ENCODE measurements around the gene CMIP. TPM values are rescaled to one million over a fixed set of nuclear protein-coding genes. Genes with fewer than 3 reads are reported as not detected.

CMIP gene
- polyA plus RNA-seq, 1 experiment, result 4.9 TPM

- no peak for DNase-seq (ENCODE audit: low read depth)
- TF ChIP-seq, protein P1, sequence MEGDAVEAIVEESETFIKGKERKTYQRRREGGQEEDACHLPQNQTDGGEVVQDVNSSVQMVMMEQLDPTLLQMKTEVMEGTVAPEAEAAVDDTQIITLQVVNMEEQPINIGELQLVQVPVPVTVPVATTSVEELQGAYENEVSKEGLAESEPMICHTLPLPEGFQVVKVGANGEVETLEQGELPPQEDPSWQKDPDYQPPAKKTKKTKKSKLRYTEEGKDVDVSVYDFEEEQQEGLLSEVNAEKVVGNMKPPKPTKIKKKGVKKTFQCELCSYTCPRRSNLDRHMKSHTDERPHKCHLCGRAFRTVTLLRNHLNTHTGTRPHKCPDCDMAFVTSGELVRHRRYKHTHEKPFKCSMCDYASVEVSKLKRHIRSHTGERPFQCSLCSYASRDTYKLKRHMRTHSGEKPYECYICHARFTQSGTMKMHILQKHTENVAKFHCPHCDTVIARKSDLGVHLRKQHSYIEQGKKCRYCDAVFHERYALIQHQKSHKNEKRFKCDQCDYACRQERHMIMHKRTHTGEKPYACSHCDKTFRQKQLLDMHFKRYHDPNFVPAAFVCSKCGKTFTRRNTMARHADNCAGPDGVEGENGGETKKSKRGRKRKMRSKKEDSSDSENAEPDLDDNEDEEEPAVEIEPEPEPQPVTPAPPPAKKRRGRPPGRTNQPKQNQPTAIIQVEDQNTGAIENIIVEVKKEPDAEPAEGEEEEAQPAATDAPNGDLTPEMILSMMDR (IDR thresholded peaks at IDR 0.05; ENCODE audit: insufficient read depth, low read depth, low read length), result no peak
- ChIA-PET POLR2A (no interaction called here), CTCF (no interaction called here)
- Histone ChIP-seq H3K4me3 (ENCODE audit: low read depth, low read length) (no peak overlapping the region), H3K27me3 (ENCODE audit: control insufficient read depth, insufficient read depth, low read length) (no peaks in the 10 kb centered on the region), H3K36me3 (ENCODE audit: control insufficient read depth, insufficient read depth, low read length) (no peaks in the 10 kb centered on the region)
Observed at GRCh38 chr16:81602256-81602776, 157.7 kb downstream of the CMIP start.

DNA sequence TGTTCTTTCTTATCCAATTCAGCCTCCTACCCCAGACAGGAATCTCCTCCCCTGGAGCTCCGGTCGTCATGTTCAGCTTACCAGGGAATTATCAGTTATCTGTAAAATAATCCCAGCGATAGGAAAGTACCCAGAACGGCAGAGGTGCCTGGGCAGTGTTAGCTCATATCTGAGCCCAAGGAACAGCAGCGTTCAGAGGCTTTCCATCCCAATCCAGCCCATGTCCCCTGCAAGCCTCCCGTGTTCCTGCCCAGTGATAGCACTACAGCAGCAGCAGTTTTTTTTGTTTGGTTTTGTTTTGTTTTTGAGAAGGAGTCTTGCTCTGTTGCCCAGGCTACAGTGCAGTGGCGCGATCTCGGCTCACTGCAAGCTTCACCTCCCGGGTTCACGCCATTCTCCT lies 158.2 kb downstream of the CMIP start:
- POLR2A ChIA-PET, result no interaction called here
- TF ChIP-seq, protein P1 (IDR thresholded peaks at IDR 0.05; ENCODE audit: insufficient read depth, low read depth, low read length), result no peak
- CTCF ChIA-PET, result no interaction called here
- DNase-seq (ENCODE audit: low read depth), result no peak
- no peak overlapping the region for H3K4me3 ChIP-seq (ENCODE audit: low read depth, low read length)
- H3K27me3 ChIP-seq (ENCODE audit: control insufficient read depth, insufficient read depth, low read length), result no peaks in the 10 kb centered on the region
- H3K36me3 ChIP-seq (ENCODE audit: control insufficient read depth, insufficient read depth, low read length), result no peaks in the 10 kb centered on the region

GRCh38 chr16:81604960-81605383 lies 160.4 kb downstream of the CMIP start:
- no peak overlapping the region for H3K4me3 ChIP-seq (ENCODE audit: low read depth, low read length)
- ChIA-PET CTCF (no interaction called here), POLR2A (no interaction called here)
- TF ChIP-seq, protein P1 (IDR thresholded peaks at IDR 0.05; ENCODE audit: insufficient read depth, low read depth, low read length), result no peak
- H3K27me3 ChIP-seq (ENCODE audit: control insufficient read depth, insufficient read depth, low read length), result no peaks in the 10 kb centered on the region
- no peak for DNase-seq (ENCODE audit: low read depth)
- H3K36me3 ChIP-seq (ENCODE audit: control insufficient read depth, insufficient read depth, low read length), result no peaks in the 10 kb centered on the region

DNA sequence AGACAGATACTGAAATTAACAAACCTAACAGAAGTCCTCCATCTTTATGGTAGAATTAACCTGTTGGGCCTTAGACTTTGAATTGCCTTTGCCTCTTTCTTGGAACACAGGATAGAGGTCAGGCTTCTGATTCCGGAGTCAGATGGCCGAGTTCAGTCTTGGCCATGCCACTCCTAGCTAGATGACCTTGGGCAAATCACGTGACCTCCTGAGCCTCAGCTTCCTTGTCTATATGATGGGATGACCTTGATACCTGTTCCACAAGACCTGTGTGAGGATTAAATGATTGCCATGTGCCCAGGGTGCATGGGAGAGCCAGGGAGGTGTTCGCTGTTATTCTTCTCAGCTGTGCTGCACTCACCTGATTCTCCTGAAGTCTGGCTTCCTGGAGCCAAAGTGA lies 161.4 kb downstream of the CMIP start:
- TF ChIP-seq, protein P1 (IDR thresholded peaks at IDR 0.05; ENCODE audit: insufficient read depth, low read depth, low read length), result no peak
- ChIA-PET POLR2A (no interaction called here), CTCF (no interaction called here)
- DNase-seq (ENCODE audit: low read depth), result no peak
- Histone ChIP-seq H3K36me3 (ENCODE audit: control insufficient read depth, insufficient read depth, low read length) (0 out of 2 replicates have a peak, but pooled peaks cover 2% of the 10 kb centered on the region), H3K4me3 (ENCODE audit: low read depth, low read length) (no peak overlapping the region), H3K27me3 (ENCODE audit: control insufficient read depth, insufficient read depth, low read length) (no peaks in the 10 kb centered on the region)

DNA sequence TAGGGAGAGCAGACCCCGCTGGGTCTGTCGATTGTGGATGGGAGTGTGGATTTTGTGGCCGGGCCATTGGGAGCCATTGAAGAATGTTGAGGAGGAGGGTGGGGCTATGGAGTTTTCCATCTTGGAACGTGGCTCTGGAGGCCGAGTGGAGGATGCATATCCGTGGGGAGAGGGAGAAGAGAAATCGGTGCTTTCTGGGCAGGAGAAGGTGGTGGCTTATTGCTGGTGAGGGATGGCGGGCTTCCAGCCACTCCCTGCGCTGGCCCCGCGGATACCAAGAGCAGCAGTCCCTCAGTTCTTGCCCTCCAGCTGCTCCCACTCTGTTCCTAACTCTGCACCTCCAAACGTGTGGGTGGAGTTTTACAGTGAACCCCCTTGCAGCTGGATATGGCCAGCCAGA lies 162.4 kb downstream of the CMIP start:
- Histone ChIP-seq H3K4me3 (ENCODE audit: low read depth, low read length) (no peak overlapping the region), H3K27me3 (ENCODE audit: control insufficient read depth, insufficient read depth, low read length) (no peaks in the 10 kb centered on the region), H3K36me3 (ENCODE audit: control insufficient read depth, insufficient read depth, low read length) (0 out of 2 replicates have a peak, but pooled peaks cover 2% of the 10 kb centered on the region)
- TF ChIP-seq, protein P1 (IDR thresholded peaks at IDR 0.05; ENCODE audit: insufficient read depth, low read depth, low read length), result no peak
- DNase-seq (ENCODE audit: low read depth), result no peak
- CTCF ChIA-PET, result interaction anchor here (1.0 kb wide), 1 partner anchor 180 kb away, joined by 3 read pairs; no protein-coding TSS in a partner anchor
- POLR2A ChIA-PET, result no interaction called here
